GM21381 (cell line): ENCODE measurements around the gene LBHD2.
"Not testable (repeated sequence)": the region's sequence is repeated elsewhere in the genome, so short reads cannot be mapped to it uniquely, and the experiment has no call there.

Experiments
- ATAC-seq: cut with Tn5 transposase; IDR thresholded peaks from one replicate; pipeline ENCODE4 v1.9.1; 2021; ENCODE audit warnings: mild to moderate bottlenecking, moderate library complexity; ENCODE audit not compliant: unreplicated experiment

The LBHD2 gene

GRCh38 chr14:103118018-103118662 lies 34.1 kb downstream of the LBHD2 start:
- ATAC-seq, result no peak

GRCh38 chr14:103118663-103119404 lies 34.8 kb downstream of the LBHD2 start:
- ATAC-seq, result no peak

GRCh38 chr14:103119527-103119926 lies 35.5 kb downstream of the LBHD2 start:
- not testable (repeated sequence) for ATAC-seq

GRCh38 chr14:103121121-103121845 lies 37.3 kb downstream of the LBHD2 start:
- ATAC-seq, result no peak

GRCh38 chr14:103121846-103122584 lies 38.0 kb downstream of the LBHD2 start:
- no peak for ATAC-seq

GRCh38 chr14:103122585-103122946 lies 38.6 kb downstream of the LBHD2 start:
- ATAC-seq, result no peak

GRCh38 chr14:103122947-103123633 lies 39.1 kb downstream of the LBHD2 start, which contains the start of gene TNFAIP2:
Gene TNFAIP2, plus strand, starts transcription at chr14:103123461. Its CDS starts 2,997 bp downstream, at chr14:103126458.
- ATAC-seq, result no peak

- ATAC-seq, result no peak
Measured at GRCh38 chr14:103123634-103124500, 39.9 kb downstream of the LBHD2 start.

GRCh38 chr14:103124501-103125001 lies 40.5 kb downstream of the LBHD2 start:
- no peak for ATAC-seq

- no peak for ATAC-seq
Measured at GRCh38 chr14:103125098-103126070, 41.4 kb downstream of the LBHD2 start.

GRCh38 chr14:103126088-103126872 lies 42.3 kb downstream of the LBHD2 start:
- ATAC-seq, result no peak

- no peak for ATAC-seq
Measured at GRCh38 chr14:103126873-103127304, 42.9 kb downstream of the LBHD2 start.

GRCh38 chr14:103127356-103127755 lies 43.3 kb downstream of the LBHD2 start:
- ATAC-seq, result no peak

GRCh38 chr14:103127861-103128598 lies 44.0 kb downstream of the LBHD2 start:
- no peak for ATAC-seq

- no peak for ATAC-seq
Measured at GRCh38 chr14:103128631-103129300, 44.8 kb downstream of the LBHD2 start.
